Measurements from ENCODE around the gene TM4SF4.
A peak's percentile ranks its signal among the peaks of the same experiment; 100 is the strongest.

TM4SF4 gene

GRCh38 chr3:149515249-149515648, 40.8 kb downstream of the TM4SF4 start:
- no peak for DNase-seq

DNA sequence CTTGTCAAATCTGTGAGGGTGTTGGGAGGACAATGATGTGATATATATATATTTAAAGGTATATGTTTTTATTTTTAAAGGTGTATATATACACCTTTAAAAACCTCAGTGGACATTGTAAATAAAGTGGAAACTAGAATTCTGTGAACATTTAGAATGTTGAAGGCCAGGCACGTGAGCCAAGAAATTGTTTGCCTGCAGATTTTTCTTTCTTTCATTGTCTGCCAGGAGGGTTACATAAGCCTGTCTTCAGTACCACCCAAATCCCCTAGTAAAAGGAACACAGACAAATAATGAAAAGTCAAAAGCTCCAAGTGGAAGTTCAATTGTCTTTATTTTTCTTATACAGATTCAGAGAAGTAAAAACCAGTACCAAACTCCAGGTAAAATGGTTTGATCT, 42.4 kb downstream of the TM4SF4 start:
- DNase-seq, result no peak

DNA sequence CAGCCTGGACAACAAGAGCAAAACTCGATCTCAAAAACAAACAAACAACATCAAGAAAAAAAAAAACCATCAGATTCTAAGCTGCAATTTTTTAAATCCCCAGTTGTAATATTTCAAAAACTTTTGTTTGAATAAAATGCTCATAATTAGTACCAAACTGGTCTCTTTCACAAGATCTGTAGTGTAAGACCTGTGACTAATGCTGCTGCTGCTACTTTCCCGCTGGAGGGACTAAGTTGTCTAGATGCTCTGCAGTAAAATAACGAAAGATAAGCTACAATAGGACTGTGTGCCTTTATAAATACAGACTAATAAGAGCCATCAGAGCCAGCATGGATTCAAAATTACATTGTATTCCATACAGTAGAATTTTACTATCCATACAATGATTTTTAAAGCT, 45.4 kb downstream of the TM4SF4 start:
- no peak for DNase-seq

DNA sequence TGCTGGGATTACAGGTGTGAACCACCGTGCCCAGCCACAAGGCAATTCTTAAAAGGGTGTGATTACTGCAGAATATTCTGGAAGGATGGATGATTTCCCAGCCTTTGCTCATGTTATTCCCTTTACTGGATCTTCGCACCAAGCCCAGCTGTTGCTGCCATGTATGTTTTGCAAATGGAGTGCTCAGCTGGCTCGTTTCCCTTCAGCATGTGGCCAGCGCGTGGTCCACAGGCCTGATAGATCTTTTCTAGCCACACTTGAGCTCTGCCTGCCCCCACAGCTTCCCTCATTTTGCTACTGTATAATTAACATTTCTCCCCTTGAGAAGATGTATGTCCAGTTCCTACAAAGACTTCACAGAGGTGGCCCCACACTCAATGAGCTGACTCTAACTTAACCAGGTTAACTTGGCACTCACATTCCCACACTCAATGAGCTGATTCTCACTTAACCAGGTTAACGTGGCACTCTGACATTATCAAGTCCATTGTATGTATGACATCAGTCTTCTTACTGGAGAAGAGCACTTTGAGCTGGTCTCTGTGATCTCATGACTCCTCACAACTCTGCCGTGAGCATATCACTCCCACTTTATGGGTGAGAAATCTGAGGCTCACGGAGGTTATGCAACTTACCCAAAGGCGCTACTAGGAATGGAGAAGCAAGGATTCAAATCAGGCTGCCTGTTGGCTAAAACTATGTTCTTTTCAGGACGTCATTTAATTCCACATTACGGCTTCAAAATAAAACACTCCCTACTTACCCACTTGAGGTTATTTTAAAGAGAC, 49.2 kb downstream of the TM4SF4 start:
- no peak for DNase-seq

GRCh38 chr3:149527531-149528339, 53.2 kb downstream of the TM4SF4 start:
- no peak for DNase-seq

- no peak for DNase-seq
Observed at GRCh38 chr3:149528340-149528650, 53.8 kb downstream of the TM4SF4 start.

DNA sequence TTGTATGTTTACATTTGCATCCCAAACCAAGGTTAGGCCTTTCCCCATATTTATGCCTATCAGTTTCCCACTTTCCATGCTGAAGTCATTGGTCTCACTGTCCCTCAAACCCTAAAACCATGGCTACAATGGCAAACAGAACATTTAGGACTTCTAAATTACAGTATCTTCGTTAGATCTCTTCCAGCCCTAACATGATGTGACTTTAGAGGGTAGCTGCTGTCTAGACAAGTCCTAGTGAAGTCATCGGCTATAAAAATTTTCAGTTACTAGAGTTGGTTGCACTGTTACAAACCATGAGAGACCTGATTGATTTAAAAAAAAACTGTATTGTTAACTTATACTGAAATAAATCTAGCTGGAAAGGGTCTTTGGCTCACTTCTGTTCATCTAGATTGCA, 54.6 kb downstream of the TM4SF4 start:
- DNase-seq, result no peak

GRCh38 chr3:149532489-149533180, 58.1 kb downstream of the TM4SF4 start:
- DNase-seq, result no peak

- DNase-seq, result no peak
Observed at GRCh38 chr3:149534082-149534481, 59.6 kb downstream of the TM4SF4 start.

DNA sequence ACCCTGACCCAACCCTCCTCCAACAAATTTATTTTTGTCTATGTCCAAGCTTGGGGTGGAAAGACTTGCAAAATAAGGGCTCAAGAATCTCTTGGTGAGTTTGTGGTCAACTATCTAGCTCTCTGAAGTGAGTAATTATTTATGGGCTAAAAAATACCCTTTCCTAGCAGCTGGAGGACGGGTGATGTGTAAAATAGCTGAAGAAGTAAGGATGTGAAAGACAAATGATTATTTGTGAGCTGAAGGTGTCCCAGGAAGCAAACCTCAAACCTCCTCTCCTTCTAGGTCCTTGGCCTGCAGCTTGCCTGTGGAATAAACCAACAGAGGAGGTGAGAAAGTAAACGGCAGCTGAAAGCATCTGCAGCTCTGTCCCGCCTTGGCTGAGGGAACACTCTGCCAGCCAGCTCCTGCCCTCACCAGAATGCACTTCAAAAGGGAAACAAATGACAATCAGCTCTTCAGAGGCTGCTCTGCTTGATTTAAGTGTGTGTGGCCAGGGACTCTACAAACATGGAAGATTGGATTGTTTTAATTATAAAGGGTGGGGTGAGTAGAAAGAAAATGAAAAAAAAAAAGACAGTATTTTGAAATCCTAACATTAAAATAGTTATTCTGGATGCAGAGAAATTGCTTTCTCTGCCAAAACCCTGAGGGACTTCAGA, 60.3 kb downstream of the TM4SF4 start:
- DNase-seq, result peak; percentile 31

GRCh38 chr3:149535333-149535685, 60.8 kb downstream of the TM4SF4 start:
- no peak for DNase-seq

DNA sequence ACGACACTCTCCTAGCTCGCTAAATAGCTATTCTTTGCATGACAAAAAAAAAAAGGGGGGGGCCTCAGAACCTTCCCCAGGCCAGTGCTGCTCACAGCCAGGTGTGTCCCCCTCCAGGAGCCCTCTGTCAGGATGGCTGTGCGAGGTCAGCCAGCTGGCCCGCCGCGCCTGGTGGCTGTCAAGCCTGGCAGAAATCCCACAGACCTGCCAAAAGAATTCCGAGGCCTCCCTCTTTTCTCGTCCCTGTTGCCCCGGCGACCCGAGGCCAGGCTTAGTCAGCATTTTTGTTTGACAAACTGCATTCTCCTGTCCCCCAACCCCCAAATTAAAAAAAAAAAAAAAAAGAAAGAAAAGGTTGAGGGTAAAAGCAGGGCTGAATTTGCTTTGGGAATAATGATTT, 61.9 kb downstream of the TM4SF4 start:
- no peak for DNase-seq

DNA sequence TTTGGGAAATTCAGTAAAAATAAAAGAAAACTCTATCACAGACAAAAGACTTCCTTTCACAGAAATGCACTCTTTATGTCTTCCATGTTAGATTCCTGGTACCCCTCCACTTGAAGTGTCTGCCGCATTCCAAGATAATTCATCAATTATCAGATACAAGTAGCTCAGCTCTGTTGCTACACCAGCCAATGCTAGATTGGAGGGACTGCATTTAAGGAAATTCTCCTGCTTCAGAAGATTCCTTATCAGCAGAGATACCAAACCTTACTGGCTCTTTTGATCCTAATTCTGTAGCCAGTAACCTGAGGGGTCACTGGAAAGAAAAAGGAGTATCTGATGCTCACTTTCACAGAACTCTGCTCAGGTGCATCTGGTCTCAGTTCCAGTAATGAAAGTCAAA, 63.9 kb downstream of the TM4SF4 start:
- DNase-seq, result no peak

- no peak for DNase-seq
Observed at GRCh38 chr3:149541091-149541491, 66.6 kb downstream of the TM4SF4 start.

- peak; percentile 87 for DNase-seq
Observed at GRCh38 chr3:149542375-149543312, 68.1 kb downstream of the TM4SF4 start.

DNA sequence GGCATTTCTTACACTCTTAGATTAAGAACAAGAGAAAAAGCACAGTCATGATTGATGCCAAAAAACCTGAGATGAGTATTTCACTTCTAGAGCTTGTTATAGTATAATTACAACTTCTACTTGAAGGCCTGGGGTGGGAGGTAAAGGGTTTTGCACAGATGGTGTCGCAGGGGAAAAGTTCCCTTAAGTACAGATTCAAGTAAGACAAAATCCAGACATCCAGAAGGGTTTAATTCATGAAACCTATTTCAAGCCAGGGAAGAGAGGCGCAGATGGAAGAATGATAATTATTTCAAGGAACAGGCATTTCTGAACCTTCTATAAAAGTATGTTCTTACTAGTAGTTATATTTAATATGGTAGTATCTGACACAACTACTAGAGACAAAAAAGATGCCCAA, 70.6 kb downstream of the TM4SF4 start:
- DNase-seq, result no peak

- no peak for DNase-seq
Observed at GRCh38 chr3:149547413-149547812, 72.9 kb downstream of the TM4SF4 start.

- peak; percentile 86 for DNase-seq
Observed at GRCh38 chr3:149547954-149548668, 73.6 kb downstream of the TM4SF4 start.

- DNase-seq, result no peak
Observed at GRCh38 chr3:149548669-149549065, 74.2 kb downstream of the TM4SF4 start.

DNA sequence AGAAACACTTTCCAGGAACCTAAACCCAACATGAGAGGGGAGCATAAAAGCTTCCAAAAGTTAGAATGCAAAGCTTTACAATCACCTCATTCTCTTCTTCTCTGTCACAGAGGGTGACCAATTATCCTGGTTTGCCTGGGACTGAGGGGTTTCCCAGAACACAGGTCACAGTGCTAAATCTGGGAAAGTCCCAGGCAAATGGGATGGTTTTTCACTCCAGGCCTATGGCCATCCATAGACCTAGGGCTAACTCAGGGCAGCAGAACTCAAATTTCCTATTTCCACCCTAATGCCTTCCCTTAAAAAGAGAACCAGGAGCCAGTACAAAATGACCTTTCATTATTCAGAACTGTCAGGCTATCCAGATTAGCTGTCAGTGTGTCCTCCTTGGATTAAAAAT, 77.0 kb downstream of the TM4SF4 start:
- DNase-seq, result no peak

DNA sequence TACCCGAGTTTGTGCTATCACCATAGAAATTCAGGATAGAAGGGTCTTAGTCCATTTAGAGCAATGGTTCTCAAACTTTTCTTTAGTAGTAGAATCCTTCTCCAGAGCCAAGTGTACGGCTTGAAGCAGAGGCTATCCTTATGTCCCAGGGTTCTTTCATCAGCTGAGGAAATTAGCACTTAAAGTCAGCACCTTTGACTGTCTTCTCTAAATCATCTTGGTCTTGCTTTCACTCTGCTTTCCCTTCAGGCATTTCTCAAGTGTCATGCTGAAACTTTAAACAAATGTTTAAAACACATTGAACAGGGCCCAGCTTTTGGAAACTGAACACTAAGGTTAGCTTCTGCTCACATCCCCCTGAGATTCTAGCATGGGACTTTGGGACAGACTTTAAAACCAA, 78.2 kb downstream of the TM4SF4 start:
- DNase-seq, result no peak

Measured in NCI-H226 (cell line).